ENCODE measurements around the gene ERBB2. TPM values are rescaled to one million over a fixed set of nuclear protein-coding genes. Genes with fewer than 3 reads are reported as not detected.

Gene ERBB2
- total RNA-seq, 1 experiment from 2014 or later, result 216 TPM

GRCh38 chr17:39666231-39666600 is 33.6 kb upstream of the ERBB2 start:
- no peak for TF ChIP-seq CTCF (conservative IDR thresholded peaks at IDR 0.05)
- H2AFZ ChIP-seq (ENCODE audit: low read length), result no peak overlapping the region
- no peaks in the 10 kb centered on the region for H3K9me3 ChIP-seq (ENCODE audit: control insufficient read depth, low read depth, low read length)
- no peak for DNase-seq
- peaks cover 6% of the 10 kb centered on the region; the same call in 1 of the 2 replicates for H3K4me1 ChIP-seq (ENCODE audit: insufficient read depth, low read length)
- no peak overlapping the region for H2BK20ac ChIP-seq (ENCODE audit: low read depth, low read length, poor library complexity, severe bottlenecking)
- H3K4me1 Mint-ChIP-seq, result peaks cover 33 to 50% of the 10 kb centered on the region in 2 experiments
- no peak overlapping the region for H3K4me2 ChIP-seq (ENCODE audit: insufficient read depth, insufficient read length, low read length)
- H3K23me2 ChIP-seq (ENCODE audit: insufficient read length, low read depth, low read length, poor library complexity, severe bottlenecking), result peaks cover 6% of the 10 kb centered on the region
- H3K14ac ChIP-seq (ENCODE audit: insufficient read depth, low read length), result no peak overlapping the region
- no peak overlapping the region for H3K4ac ChIP-seq (ENCODE audit: low read depth, low read length)
- peaks cover 62% of the 10 kb centered on the region for H3K27me3 Mint-ChIP-seq (ENCODE audit: low read depth)
- no peak overlapping the region for H3K23ac ChIP-seq (ENCODE audit: insufficient read length, low read depth, low read length)
- no peaks in the 10 kb centered on the region; a peak in 1 of 5 replicates for H3K9me3 Mint-ChIP-seq
- no peak overlapping the region for H4K8ac ChIP-seq (replicated peaks; ENCODE audit: insufficient read length, low read depth, low read length)
- H3T11ph ChIP-seq (ENCODE audit: low read length), result no peak overlapping the region
- no peak overlapping the region for H4K5ac ChIP-seq (ENCODE audit: insufficient read length, low read depth, low read length)
- H3K79me2 ChIP-seq (ENCODE audit: insufficient read depth, low read length), result no peaks in the 10 kb centered on the region
- peaks cover 3% of the 10 kb centered on the region; the same call in 1 of the 2 replicates for H3K27me3 ChIP-seq (ENCODE audit: insufficient read depth, low read length)
- H3K9ac ChIP-seq (ENCODE audit: extremely low read depth, insufficient read length, low read length), result no peak overlapping the region
- no peak overlapping the region for H2BK12ac ChIP-seq (ENCODE audit: insufficient read length, low read depth, low read length)
- H4K91ac ChIP-seq (ENCODE audit: insufficient read length, low read depth, low read length), result no peak overlapping the region
- no peak overlapping the region for H3K27ac ChIP-seq (ENCODE audit: insufficient read length, low read depth, low read length)
- WGBS (ENCODE audit: extremely low coverage, insufficient read length, low lambda C conversion rate), result no CpG with 5 or more reads among the region's 2 CpGs
- H2BK120ac ChIP-seq (ENCODE audit: low read depth, low read length, poor library complexity, severe bottlenecking), result no peak overlapping the region
- H2BK15ac ChIP-seq (ENCODE audit: low read depth, low read length), result no peak overlapping the region
- H3K18ac ChIP-seq (ENCODE audit: insufficient read length, low read depth, low read length), result no peak overlapping the region
- no peaks in the 10 kb centered on the region for H3K79me1 ChIP-seq (ENCODE audit: insufficient read depth, low read depth, low read length, poor library complexity, severe bottlenecking)
- no peak overlapping the region for H2BK5ac ChIP-seq (ENCODE audit: insufficient read length, low read length)
- H3K56ac ChIP-seq (ENCODE audit: insufficient read length, low read depth, low read length), result no peak overlapping the region
- H4K20me1 ChIP-seq (ENCODE audit: control insufficient read depth, insufficient read depth, insufficient read length), result no peaks in the 10 kb centered on the region
- no peak overlapping the region for H3K27ac Mint-ChIP-seq
- no peak overlapping the region for H2AK5ac ChIP-seq (ENCODE audit: insufficient read length, low read length)
- peak overlapping the region in 1 of 2 experiments; percentile 53; a peak in 1 of 5 replicates for H3K4me3 Mint-ChIP-seq
- H3K36me3 Mint-ChIP-seq (ENCODE audit: insufficient read depth in 1 of 3, low read depth in 3 of 3), result peaks cover 1 to 4% (median 3%) of the 10 kb centered on the region in 3 experiments; a peak in 6 of 7 replicates
